ENCODE results near the gene MDH1.
A peak's percentile ranks its signal among the peaks of the same experiment; 100 is the strongest.

MDH1 gene

GRCh38 chr2:63639344-63639743, 50.6 kb downstream of the MDH1 start:
- no peak for DNase-seq

GRCh38 chr2:63642946-63643345, 54.2 kb downstream of the MDH1 start:
- DNase-seq, result no peak

DNA sequence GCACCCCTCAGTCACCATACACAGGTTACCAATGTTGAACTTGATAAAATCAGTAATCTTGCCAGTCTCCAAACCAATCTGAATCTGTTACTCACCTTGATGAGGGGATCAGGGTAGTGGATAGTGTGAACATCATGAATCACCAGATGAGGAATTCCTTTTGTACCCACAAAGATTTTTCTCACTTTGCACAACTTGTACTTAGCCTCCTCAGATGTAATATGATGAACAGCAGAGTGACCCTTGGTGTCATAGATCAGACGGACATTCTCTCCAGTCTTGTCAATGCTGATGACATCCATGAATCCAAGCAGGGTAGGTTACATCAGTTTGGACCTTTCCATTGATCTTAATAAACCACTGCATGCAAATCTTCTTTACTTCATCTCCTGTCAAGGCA, 54.7 kb downstream of the MDH1 start:
- peak; percentile 16 for DNase-seq

DNA sequence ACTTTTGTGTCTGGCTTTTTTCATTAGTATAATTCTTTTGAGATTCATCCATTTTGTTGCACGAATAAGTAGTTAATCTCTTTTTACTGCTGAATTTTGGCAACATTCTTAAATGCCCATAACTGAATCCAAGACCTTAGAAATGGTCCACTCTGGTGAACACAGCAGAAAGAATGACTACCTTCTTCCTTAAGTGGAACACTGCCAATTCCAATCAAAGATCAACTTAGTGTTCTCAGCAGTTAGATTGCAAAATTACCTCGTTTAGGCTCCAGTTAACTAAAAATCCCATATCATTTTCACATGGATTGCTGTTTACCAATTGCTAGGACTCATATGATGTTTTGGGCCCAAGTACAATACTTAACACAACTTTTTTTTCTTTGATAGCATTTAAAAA, 59.9 kb downstream of the MDH1 start:
- DNase-seq, result no peak

GRCh38 chr2:63649829-63650228, 61.1 kb downstream of the MDH1 start:
- DNase-seq, result no peak

- no peak for DNase-seq
Observed at GRCh38 chr2:63650756-63651155, 62.0 kb downstream of the MDH1 start.

- no peak for DNase-seq
Observed at GRCh38 chr2:63651356-63651755, 62.6 kb downstream of the MDH1 start.

- no peak for DNase-seq
Observed at GRCh38 chr2:63651861-63652651, 63.3 kb downstream of the MDH1 start.

GRCh38 chr2:63652652-63652985, 63.9 kb downstream of the MDH1 start:
- DNase-seq, result no peak

DNA sequence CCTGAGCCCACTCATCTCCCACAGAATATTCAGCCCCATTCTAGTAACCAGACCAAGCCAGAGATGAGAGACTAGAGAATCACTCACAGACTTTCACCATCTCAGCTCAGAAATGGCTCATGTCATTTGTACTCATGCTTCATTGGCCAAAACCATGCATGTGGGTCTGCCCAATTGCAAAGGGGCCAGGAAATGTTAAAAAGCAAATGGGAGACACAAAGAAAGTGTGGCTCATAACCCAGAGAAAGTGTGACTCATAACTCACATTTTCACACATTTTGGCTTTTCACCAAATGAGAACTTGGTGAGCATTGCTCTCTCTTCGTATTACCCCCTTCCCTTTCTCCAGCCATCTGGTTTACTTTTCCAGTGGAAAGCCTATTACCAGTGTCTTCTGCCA, 66.2 kb downstream of the MDH1 start:
- DNase-seq, result peak; percentile 19

All from EL (cell line).